Measurements from ENCODE around the gene TFDP1.

The TFDP1 gene

GRCh38 chr13:113599391-113599790, 14.8 kb downstream of the TFDP1 start:
- DNase-seq: no peak

GRCh38 chr13:113601166-113602070, 16.9 kb downstream of the TFDP1 start:
- DNase-seq: no peak

- DNase-seq: no peak
Observed at GRCh38 chr13:113602291-113602988, 17.9 kb downstream of the TFDP1 start.

GRCh38 chr13:113603116-113603710, 18.7 kb downstream of the TFDP1 start:
- no peak for DNase-seq

GRCh38 chr13:113604186-113604585, 19.6 kb downstream of the TFDP1 start:
- no peak for DNase-seq

GRCh38 chr13:113605461-113605860, 20.9 kb downstream of the TFDP1 start:
- no peak for DNase-seq

- no peak for DNase-seq
Observed at GRCh38 chr13:113605866-113606438, 21.4 kb downstream of the TFDP1 start.

- peak; percentile 9 for DNase-seq
Observed at GRCh38 chr13:113607056-113607888, 22.7 kb downstream of the TFDP1 start.

- DNase-seq: no peak
Observed at GRCh38 chr13:113607889-113608635, 23.5 kb downstream of the TFDP1 start.

- DNase-seq: no peak
Observed at GRCh38 chr13:113608967-113609533, 24.5 kb downstream of the TFDP1 start.

- DNase-seq: no peak
Observed at GRCh38 chr13:113609616-113610015, 25.1 kb downstream of the TFDP1 start.

- DNase-seq: no peak
Observed at GRCh38 chr13:113610266-113610665, 25.7 kb downstream of the TFDP1 start.

GRCh38 chr13:113611996-113612395, 27.4 kb downstream of the TFDP1 start:
- no peak for DNase-seq

GRCh38 chr13:113612607-113613006, 28.1 kb downstream of the TFDP1 start:
- no peak for DNase-seq

GRCh38 chr13:113613789-113614379, 29.3 kb downstream of the TFDP1 start:
- no peak for DNase-seq

GRCh38 chr13:113616281-113616906, 31.8 kb downstream of the TFDP1 start:
- DNase-seq: no peak

- DNase-seq: no peak
Observed at GRCh38 chr13:113616991-113617749, 32.6 kb downstream of the TFDP1 start.

GRCh38 chr13:113617961-113618360, 33.4 kb downstream of the TFDP1 start:
- DNase-seq: no peak

- DNase-seq: no peak
Observed at GRCh38 chr13:113618455-113618854, 33.9 kb downstream of the TFDP1 start.

All from CD4-positive, alpha-beta T cell treated with Interleukin-12 subunit alpha and Interleukin-12 subunit beta, for 1 hour (primary cell).